GM12865 (cell line): ENCODE measurements around the gene ADARB2.

ENCODE experiments used
- DNase-seq: peaks from one replicate; pipeline ENCODE4 v3.0.0; 2010; ENCODE audit warnings: low read depth
- H3K4me3 ChIP-seq: 2 replicates; pipeline ENCODE4 v1.5.1; 2011; ENCODE audit warnings: mild to moderate bottlenecking, low read depth, low read length, control low read depth
- TF ChIP-seq, protein P1 (sequence below): IDR thresholded peaks from 2 replicates; pipeline ENCODE4 v1.5.1; 2011; ENCODE audit warnings: low read length, control low read depth, low read depth, inconsistent platforms; ENCODE audit not compliant: insufficient read depth; ENCODE audit errors: missing control alignments

The ADARB2 gene

GRCh38 chr10:1323951-1324350 is 413.4 kb downstream of the ADARB2 start:
- H3K4me3 ChIP-seq: no peak overlapping the region
- peak; percentile 20 for DNase-seq
- TF ChIP-seq, protein P1, sequence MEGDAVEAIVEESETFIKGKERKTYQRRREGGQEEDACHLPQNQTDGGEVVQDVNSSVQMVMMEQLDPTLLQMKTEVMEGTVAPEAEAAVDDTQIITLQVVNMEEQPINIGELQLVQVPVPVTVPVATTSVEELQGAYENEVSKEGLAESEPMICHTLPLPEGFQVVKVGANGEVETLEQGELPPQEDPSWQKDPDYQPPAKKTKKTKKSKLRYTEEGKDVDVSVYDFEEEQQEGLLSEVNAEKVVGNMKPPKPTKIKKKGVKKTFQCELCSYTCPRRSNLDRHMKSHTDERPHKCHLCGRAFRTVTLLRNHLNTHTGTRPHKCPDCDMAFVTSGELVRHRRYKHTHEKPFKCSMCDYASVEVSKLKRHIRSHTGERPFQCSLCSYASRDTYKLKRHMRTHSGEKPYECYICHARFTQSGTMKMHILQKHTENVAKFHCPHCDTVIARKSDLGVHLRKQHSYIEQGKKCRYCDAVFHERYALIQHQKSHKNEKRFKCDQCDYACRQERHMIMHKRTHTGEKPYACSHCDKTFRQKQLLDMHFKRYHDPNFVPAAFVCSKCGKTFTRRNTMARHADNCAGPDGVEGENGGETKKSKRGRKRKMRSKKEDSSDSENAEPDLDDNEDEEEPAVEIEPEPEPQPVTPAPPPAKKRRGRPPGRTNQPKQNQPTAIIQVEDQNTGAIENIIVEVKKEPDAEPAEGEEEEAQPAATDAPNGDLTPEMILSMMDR: no peak

DNA sequence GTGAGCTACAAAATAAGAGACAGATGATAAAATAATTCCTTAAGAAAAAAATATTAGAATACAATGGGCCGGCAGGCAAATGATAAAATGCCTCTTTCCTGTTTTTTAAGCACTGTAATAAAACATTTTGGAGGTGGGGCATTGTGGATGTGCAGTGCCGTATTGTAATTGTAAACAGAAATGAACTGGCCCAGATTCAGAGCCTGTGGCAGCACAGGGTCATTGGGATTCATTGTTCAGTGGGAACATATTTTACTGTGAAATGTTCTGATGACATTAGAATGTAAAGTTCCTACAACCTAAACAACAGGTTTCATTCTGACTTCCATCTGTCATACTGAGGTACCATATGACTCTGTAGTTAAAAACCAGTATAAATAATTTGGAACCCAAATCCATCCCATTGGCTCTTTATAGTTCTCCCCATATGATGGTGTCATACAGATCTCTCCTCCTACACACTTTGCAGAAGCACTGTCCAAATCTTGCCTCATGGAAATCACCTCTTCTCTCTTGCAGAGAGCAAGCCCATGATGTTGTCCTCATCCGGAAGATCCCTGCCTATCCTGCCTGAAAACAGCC is 416.5 kb downstream of the ADARB2 start:
- no peak for DNase-seq
- TF ChIP-seq, protein P1: no peak
- no peak overlapping the region for H3K4me3 ChIP-seq

DNA sequence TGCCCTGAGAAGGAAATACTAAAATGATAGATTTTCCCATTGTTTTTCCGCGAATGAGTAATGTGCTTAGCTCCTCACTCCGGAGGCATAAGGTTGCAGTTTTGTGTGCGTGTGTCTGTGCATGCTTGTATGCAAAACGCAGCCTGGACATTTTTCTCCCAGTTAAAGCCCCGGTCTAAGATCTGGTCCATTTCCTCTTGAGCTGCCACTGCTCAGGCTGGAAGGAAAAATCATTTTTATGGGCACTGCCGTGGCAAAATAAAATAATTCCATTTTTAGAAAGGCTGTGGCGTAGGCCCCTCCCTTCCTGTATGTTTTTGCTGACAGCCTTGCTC is 420.5 kb downstream of the ADARB2 start:
- TF ChIP-seq, protein P1: no peak
- no peak for DNase-seq

GRCh38 chr10:1316121-1316808 is 421.1 kb downstream of the ADARB2 start:
- no peak for DNase-seq
- TF ChIP-seq, protein P1: no peak
- no peak overlapping the region for H3K4me3 ChIP-seq

More for the DNA sequence above, 420.5 kb downstream of the ADARB2 start:
- H3K4me3 ChIP-seq: no peak overlapping the region

DNA sequence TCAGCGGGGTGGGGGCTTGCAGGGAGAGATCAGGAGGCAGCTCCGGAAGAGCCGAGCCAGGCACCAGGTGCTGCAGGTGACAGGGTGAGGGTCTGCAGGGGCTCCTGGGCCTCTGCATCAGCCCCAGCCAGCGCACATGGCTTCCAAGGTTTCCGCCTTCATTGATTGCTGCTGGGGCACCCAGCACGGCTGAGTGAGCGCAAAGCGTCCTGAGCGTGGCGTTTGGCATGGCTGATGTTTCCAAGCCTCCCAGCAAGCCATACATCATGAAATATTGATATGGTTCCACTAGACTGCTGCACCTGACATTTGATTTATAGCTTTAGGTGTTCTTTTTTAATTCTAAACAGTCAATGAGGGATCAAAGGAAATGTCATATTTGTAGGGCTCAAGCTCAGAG is 422.1 kb downstream of the ADARB2 start:
- no peak for DNase-seq
- H3K4me3 ChIP-seq: no peak overlapping the region
- TF ChIP-seq, protein P1: no peak

DNA sequence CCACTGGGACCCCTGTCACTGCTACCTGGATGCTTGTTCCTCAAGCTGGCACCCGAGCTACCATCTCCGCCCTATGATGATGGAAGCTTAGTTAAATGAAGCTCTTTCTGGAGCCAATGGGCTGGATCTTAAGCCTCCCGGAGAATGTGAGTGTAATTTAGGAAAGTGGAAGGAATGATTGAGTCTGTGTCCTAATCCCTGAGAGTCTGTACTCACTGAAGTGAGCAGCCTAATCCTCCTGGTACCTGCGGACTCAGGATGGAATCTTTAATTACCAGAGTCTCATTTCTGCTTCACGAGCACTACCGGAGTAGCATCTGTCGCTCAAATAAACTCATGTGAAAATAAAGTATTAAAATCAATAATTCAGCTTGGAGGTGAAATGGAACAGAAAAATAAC is 425.6 kb downstream of the ADARB2 start:
- no peak overlapping the region for H3K4me3 ChIP-seq
- no peak for DNase-seq
- TF ChIP-seq, protein P1: no peak
